Fibroblast of peridontal ligament (primary cell): Measurements from ENCODE around the gene UBE2L3.
"Not testable (repeated sequence)": the region's sequence is repeated elsewhere in the genome, so short reads cannot be mapped to it uniquely, and the experiment has no call there.

Source experiments
- DNase-seq: peaks from one replicate; pipeline ENCODE4 v3.0.0-alpha.2; 2010; ENCODE audit errors: extremely low read depth

Gene UBE2L3

GRCh38 chr22:21628386-21629254 lies 61.1 kb downstream of the UBE2L3 start:
- DNase-seq = no peak

- peak; percentile 85 for DNase-seq
Measured at GRCh38 chr22:21629255-21630149, 62.0 kb downstream of the UBE2L3 start, which contains the start of gene YDJC. Gene YDJC (minus strand): TSS chr22:21630022. CDS start chr22:21630014, 8 bp downstream.

- DNase-seq = no peak
Measured at GRCh38 chr22:21631025-21631424, 63.5 kb downstream of the UBE2L3 start.

GRCh38 chr22:21632237-21632895 lies 64.9 kb downstream of the UBE2L3 start, which contains the start of gene CCDC116:
Gene CCDC116 (plus strand): TSS chr22:21632760. CDS start chr22:21633182, 422 bp downstream.
- DNase-seq = no peak

GRCh38 chr22:21632931-21633330 lies 65.4 kb downstream of the UBE2L3 start:
- DNase-seq = no peak

GRCh38 chr22:21633481-21633880 lies 66.0 kb downstream of the UBE2L3 start:
- DNase-seq = no peak

- DNase-seq = no peak
Measured at GRCh38 chr22:21634081-21634480, 66.6 kb downstream of the UBE2L3 start.

GRCh38 chr22:21634844-21635243 lies 67.3 kb downstream of the UBE2L3 start:
- no peak for DNase-seq

GRCh38 chr22:21635771-21636510 lies 68.4 kb downstream of the UBE2L3 start:
- no peak for DNase-seq

- no peak for DNase-seq
Measured at GRCh38 chr22:21636629-21637218, 69.2 kb downstream of the UBE2L3 start.

- DNase-seq = not testable (repeated sequence)
Measured at GRCh38 chr22:21637450-21637849, 69.9 kb downstream of the UBE2L3 start.

GRCh38 chr22:21639359-21639758 lies 71.8 kb downstream of the UBE2L3 start:
- no peak for DNase-seq

- DNase-seq = no peak
Measured at GRCh38 chr22:21640810-21641209, 73.3 kb downstream of the UBE2L3 start.

GRCh38 chr22:21641417-21641788 lies 73.9 kb downstream of the UBE2L3 start:
- DNase-seq = peak; percentile 54

- peak; percentile 97 for DNase-seq
Measured at GRCh38 chr22:21641789-21642583, 74.5 kb downstream of the UBE2L3 start, which contains the start of gene SDF2L1. Gene SDF2L1 (plus strand): TSS chr22:21642302. CDS start chr22:21642337, 35 bp downstream.

- peak; percentile 33 for DNase-seq
Measured at GRCh38 chr22:21642584-21643448, 75.3 kb downstream of the UBE2L3 start.

- DNase-seq = no peak
Measured at GRCh38 chr22:21643533-21644357, 76.2 kb downstream of the UBE2L3 start.

GRCh38 chr22:21645513-21645912 lies 78.0 kb downstream of the UBE2L3 start:
- DNase-seq = not testable (repeated sequence)
